ENCODE measurements around the gene SGCG. TPM values are rescaled to one million over a fixed set of nuclear protein-coding genes. Genes with fewer than 3 reads are reported as not detected.

Gene SGCG
- polyA plus RNA-seq, 2 of the 4 experiments (the other 2 are of a cell fraction) = 0.09 TPM; not detected in 1

GRCh38 chr13:23205807-23206206, 25.0 kb downstream of the SGCG start:
- Histone ChIP-seq H3K4me3 (no peak overlapping the region), H3K4me1 (no peaks in the 10 kb centered on the region), H3K9me3 (peaks cover 4% of the 10 kb centered on the region; the same call in 1 of the 3 replicates), H3K27ac (no peak overlapping the region), H3K4me2 (no peak overlapping the region)
- ChIA-PET POLR2A (no interaction called here), CTCF (no interaction called here)
- TF ChIP-seq HEYL (CRISPR knock-in tag; IDR thresholded peaks at IDR 0.05) (no peak), SMC3 (IDR thresholded peaks at IDR 0.05) (no peak), CEBPB (IDR thresholded peaks at IDR 0.05) (no peak), BHLHE40 (IDR thresholded peaks at IDR 0.05; ENCODE audit: low read depth, low read length) (no peak), E2F6 (IDR thresholded peaks at IDR 0.05; ENCODE audit: borderline replicate concordance, low read depth) (no peak), REST (IDR thresholded peaks at IDR 0.05) (no peak)
- FAIRE-seq = no peak
- 62% methylated on average over 3 of the region's 3 CpGs for WGBS (ENCODE audit: missing lambda C conversion rate)
- DNase-seq (ENCODE audit: low read depth in 1 of 2, low spot score in 1 of 2) = no peak
- ATAC-seq = no peak

- 43% methylated on average over 4 of the region's 4 CpGs for WGBS (ENCODE audit: missing lambda C conversion rate)
- Histone ChIP-seq H3K4me3 (no peak overlapping the region), H3K4me1 (no peaks in the 10 kb centered on the region), H3K27ac (no peak overlapping the region), H3K9me3 (no peaks in the 10 kb centered on the region), H3K4me2 (no peak overlapping the region)
- ChIA-PET POLR2A (no interaction called here), CTCF (no interaction called here)
- FAIRE-seq = no peak
- TF ChIP-seq HES2 (IDR thresholded peaks at IDR 0.05) (no peak), SREBF2 (IDR thresholded peaks at IDR 0.05) (no peak), EP300 (IDR thresholded peaks at IDR 0.05) (no peak), BHLHE40 (IDR thresholded peaks at IDR 0.05; ENCODE audit: low read depth, low read length) (no peak)
- DNase-seq (ENCODE audit: low read depth in 1 of 2, low spot score in 1 of 2) = no peak
- no peak for ATAC-seq
Observed at GRCh38 chr13:23212671-23213070, 31.9 kb downstream of the SGCG start.

GRCh38 chr13:23231241-23231640, 50.5 kb downstream of the SGCG start:
- FAIRE-seq = no peak
- ChIA-PET POLR2A (no interaction called here), CTCF (no interaction called here)
- H3K4me1 ChIP-seq = no peaks in the 10 kb centered on the region
- ATAC-seq = no peak
- no peak overlapping the region for H3K4me2 ChIP-seq
- H3K9me3 ChIP-seq = no peaks in the 10 kb centered on the region
- no peak overlapping the region for H3K4me3 ChIP-seq
- DNase-seq (ENCODE audit: low read depth in 1 of 2, low spot score in 1 of 2) = no peak
- no peak overlapping the region for H3K27ac ChIP-seq
- TF ChIP-seq ZC3H11A (IDR thresholded peaks at IDR 0.05) (no peak), NR3C1 (IDR thresholded peaks at IDR 0.05) (no peak), ZNF302 (CRISPR knock-in tag; IDR thresholded peaks at IDR 0.05) (no peak), MAX (IDR thresholded peaks at IDR 0.05) (no peak), HES2 (IDR thresholded peaks at IDR 0.05) (no peak), RCOR1 (IDR thresholded peaks at IDR 0.05; ENCODE audit: low read depth, low read length) (no peak), ATOH8 (CRISPR knock-in tag; IDR thresholded peaks at IDR 0.05; ENCODE audit: low read depth) (no peak), EP300 (IDR thresholded peaks at IDR 0.05) (no peak), HEYL (CRISPR knock-in tag; IDR thresholded peaks at IDR 0.05) (no peak), JUNB (IDR thresholded peaks at IDR 0.05) (no peak), GATA3 (IDR thresholded peaks at IDR 0.05; ENCODE audit: borderline replicate concordance) (no peak), NFE2L2 (conservative IDR thresholded peaks at IDR 0.05; ENCODE audit: low read length) (no peak), POLR2A (IDR thresholded peaks at IDR 0.05; ENCODE audit: low read length) (no peak), SMC3 (IDR thresholded peaks at IDR 0.05) (no peak), FOSB (CRISPR knock-in tag; IDR thresholded peaks at IDR 0.05) (no peak), HOXB13 (CRISPR knock-in tag; IDR thresholded peaks at IDR 0.05; ENCODE audit: low read depth) (no peak)

Data from A549 (cell line).